Measurements from ENCODE around the gene SLC25A2. TPM values are rescaled to one million over a fixed set of nuclear protein-coding genes. Genes with fewer than 3 reads are reported as not detected.
"Not testable (repeated sequence)": the region's sequence is repeated elsewhere in the genome, so short reads cannot be mapped to it uniquely, and the experiment has no call there.

The SLC25A2 gene
- polyA plus RNA-seq (2012; ENCODE audit: insufficient read depth, insufficient read length), result not detected

DNA sequence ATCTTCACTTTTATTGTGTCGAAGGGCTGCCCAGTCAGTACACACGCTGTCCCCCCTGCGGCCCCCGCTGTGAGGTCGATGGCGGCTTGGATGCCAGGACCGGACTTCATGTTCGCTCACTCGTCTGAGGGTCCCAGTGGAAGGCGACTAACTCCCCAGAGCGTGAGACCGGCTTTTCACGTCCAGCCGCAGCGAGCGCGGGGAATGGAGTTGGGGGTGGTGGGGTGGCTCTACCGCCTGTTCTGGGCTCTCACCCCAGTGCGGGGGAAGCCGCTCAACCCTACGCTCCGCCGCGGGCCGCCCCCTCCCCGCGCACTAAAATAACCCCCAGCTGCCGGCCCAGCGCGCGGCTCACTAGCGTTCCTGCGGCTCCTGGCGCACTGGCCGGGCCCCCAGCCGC is at the start of gene SLC25A2:
Gene SLC25A2 (minus strand): TSS at position 294 of the 400 bp plus-strand sequence. CDS start 184 bp downstream, at position 110.
- no peak within 1 kb of the TSS for H3K4me3 ChIP-seq (ENCODE audit: low read length)
- no peak for DNase-seq (ENCODE audit: low read depth, low spot score)

DNA sequence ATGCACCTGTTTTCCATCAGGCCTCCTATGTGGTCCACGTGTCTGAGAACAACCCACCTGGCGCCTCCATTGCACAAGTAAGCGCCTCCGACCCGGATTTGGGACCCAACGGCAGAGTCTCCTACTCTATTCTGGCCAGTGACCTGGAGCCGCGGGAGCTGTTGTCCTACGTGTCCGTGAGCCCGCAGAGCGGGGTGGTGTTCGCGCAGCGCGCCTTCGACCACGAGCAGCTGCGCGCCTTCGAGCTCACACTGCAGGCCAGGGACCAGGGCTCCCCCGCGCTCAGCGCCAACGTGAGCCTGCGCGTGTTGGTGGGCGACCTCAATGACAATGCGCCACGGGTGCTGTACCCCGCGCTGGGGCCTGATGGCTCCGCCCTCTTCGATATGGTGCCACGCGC is 47.7 kb upstream of the SLC25A2 start:
- no peak overlapping the region for H3K4me3 ChIP-seq (ENCODE audit: low read length)
- DNase-seq (ENCODE audit: low read depth, low spot score), result no peak

DNA sequence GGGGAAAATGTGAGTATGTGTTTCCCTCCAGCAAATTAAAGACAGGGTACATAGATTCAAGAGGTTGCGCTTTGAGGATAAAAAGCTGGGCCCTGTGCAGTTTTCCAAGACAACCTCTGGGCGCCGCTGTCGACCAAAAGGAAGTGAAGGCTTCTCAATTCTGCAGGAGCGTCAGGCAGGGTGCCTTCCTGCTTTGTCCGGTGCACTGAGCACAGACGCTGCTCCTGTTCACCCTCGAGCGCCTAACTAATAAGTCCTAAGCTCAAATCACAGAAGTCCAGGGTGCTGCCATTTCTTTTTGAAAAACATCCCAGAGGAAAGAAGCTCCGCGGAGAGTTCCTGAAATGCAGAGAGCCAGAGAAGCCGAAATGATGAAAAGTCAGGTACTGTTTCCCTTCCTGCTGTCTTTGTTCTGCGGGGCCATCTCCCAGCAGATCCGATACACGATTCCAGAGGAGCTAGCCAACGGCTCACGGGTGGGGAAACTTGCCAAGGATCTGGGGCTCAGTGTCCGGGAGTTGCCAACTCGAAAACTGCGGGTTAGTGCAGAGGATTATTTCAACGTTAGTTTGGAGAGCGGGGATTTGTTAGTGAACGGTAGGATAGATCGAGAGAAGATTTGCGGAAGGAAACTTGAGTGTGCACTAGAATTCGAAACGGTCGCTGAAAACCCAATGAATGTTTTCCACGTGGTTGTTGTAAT is 46.2 kb upstream of the SLC25A2 start, which contains the start of gene PCDHGB1:
Gene PCDHGB1 (plus strand): TSS at position 183 of the 703 bp plus-strand sequence. CDS start 162 bp downstream, at position 345.
- DNase-seq (ENCODE audit: low read depth, low spot score), result no peak
- no peak within 1 kb of the TSS for H3K4me3 ChIP-seq (ENCODE audit: low read length)

DNA sequence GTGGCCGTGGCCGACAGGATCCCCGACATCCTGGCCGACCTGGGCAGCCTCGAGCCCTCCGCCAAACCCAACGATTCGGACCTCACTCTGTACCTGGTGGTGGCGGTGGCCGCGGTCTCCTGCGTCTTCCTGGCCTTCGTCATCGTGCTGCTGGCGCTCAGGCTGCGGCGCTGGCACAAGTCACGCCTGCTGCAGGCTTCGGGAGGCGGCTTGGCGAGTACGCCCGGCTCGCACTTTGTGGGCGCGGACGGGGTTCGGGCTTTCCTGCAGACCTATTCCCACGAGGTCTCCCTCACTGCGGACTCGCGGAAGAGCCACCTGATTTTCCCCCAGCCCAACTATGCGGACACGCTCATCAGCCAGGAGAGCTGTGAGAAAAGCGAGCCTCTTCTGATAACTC is 42.2 kb upstream of the SLC25A2 start:
- not testable (repeated sequence) for H3K4me3 ChIP-seq (ENCODE audit: low read length); DNase-seq (ENCODE audit: low read depth, low spot score)

DNA sequence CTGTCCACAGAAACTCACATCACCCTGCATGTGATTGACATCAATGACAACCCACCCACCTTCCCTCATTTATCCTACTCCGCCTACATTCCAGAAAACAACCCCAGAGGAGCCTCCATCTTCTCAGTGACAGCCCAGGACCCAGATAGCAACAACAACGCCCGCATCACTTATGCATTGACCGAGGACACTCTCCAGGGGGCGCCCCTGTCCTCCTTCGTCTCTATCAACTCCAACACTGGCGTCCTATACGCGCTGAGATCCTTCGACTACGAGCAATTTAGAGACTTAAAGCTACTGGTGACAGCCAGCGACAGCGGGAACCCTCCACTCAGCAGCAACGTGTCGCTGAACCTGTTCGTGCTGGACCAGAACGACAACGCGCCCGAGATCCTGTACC is 41.5 kb upstream of the SLC25A2 start:
- H3K4me3 ChIP-seq (ENCODE audit: low read length), result no peak overlapping the region
- DNase-seq (ENCODE audit: low read depth, low spot score), result no peak

DNA sequence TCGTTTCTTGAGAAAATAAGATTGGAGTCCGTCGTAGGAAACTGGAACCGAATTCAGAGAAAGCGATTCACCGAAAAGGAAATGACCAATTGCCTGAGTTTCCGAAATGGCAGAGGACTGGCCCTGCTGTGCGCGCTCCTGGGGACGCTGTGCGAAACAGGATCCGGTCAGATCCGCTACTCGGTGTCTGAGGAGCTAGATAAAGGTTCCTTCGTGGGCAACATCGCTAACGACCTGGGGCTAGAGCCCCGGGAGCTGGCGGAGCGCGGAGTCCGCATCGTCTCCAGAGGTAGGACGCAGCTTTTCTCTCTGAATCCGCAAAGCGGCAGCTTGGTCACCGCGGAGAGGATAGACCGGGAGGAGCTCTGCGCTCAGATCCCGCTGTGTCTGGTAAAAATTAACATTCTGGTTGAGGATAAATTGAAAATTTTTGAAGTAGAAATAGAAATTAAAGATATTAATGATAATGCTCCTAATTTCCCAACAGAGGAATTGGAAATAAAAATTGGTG is 40.2 kb upstream of the SLC25A2 start:
- DNase-seq (ENCODE audit: low read depth, low spot score), result no peak
- no peak overlapping the region for H3K4me3 ChIP-seq (ENCODE audit: low read length)

DNA sequence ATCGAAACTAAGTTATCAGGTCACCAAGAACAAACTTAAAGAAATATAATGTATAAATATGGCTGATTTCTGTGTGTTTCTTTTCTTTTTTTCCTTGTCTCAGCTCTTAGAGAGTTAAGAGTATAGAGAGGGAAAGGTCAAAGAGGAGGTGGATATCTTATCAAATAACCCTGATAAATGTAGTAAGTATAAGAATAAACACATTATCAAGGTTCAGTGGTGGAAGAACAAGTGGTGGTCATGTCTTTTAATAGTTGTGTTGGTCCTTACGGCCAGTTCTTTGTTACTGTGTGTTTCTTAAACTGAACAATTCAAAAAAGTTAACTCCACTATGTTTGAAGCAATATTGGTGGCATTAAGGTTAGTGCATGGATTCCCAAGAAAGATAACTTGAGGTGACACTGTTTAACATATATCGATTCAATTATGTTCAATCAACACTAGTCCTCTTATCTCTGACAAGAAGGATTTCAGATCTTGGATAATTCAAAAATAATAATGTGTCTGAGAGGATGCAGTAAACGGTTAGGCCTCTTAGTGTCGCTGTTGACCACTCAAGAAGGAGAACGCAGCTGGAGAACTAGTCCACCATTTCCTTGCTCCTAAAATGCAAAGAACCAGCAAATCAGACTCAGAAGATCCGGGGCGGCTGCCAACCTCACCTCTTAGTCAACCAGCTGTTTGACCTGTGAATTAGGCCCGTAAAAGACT is 39.5 kb upstream of the SLC25A2 start, which contains the start of gene PCDHGA3:
Gene PCDHGA3 (plus strand): TSS at position 588 of the 711 bp plus-strand sequence. CDS start 205 bp downstream, outside the sequence.
- H3K4me3 ChIP-seq (ENCODE audit: low read length), result no peak within 1 kb of the TSS
- DNase-seq (ENCODE audit: low read depth, low spot score), result no peak

DNA sequence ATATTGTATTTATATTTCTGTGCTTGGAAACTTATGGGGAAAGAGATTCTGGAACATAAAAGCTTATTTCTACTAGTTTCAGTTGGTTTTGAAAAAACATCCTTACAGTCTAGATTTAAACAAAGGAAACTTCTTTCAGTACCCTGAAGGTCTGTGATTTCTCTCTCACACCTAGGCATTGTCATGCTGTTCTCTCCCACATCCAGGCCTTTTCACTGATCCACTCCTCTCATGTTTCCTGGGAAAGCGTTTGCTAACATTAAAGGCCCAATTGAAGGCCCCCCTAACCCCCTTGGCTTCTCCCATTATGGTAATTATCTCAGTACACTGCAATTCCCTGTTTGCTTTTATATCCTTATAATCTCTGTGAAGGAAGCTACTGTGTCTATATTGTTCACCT is 38.9 kb upstream of the SLC25A2 start:
- DNase-seq (ENCODE audit: low read depth, low spot score), result no peak
- no peak overlapping the region for H3K4me3 ChIP-seq (ENCODE audit: low read length)

DNA sequence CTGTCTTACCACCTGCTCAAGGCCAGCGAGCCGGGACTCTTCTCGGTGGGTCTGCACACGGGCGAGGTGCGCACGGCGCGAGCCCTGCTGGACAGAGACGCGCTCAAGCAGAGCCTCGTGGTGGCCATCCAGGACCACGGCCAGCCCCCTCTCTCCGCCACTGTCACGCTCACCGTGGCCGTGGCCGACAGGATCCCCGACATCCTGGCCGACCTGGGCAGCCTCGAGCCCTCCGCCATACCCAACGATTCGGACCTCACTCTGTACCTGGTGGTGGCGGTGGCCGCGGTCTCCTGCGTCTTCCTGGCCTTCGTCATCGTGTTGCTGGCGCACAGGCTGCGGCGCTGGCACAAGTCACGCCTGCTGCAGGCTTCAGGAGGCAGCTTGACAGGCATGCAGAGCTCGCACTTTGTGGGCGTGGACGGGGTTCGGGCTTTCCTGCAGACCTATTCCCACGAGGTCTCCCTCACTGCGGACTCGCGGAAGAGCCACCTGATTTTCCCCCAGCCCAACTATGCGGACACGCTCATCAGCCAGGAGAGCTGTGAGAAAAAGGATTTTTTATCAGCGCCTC is 37.0 kb upstream of the SLC25A2 start:
- DNase-seq (ENCODE audit: low read depth, low spot score); H3K4me3 ChIP-seq (ENCODE audit: low read length): not testable (repeated sequence)

DNA sequence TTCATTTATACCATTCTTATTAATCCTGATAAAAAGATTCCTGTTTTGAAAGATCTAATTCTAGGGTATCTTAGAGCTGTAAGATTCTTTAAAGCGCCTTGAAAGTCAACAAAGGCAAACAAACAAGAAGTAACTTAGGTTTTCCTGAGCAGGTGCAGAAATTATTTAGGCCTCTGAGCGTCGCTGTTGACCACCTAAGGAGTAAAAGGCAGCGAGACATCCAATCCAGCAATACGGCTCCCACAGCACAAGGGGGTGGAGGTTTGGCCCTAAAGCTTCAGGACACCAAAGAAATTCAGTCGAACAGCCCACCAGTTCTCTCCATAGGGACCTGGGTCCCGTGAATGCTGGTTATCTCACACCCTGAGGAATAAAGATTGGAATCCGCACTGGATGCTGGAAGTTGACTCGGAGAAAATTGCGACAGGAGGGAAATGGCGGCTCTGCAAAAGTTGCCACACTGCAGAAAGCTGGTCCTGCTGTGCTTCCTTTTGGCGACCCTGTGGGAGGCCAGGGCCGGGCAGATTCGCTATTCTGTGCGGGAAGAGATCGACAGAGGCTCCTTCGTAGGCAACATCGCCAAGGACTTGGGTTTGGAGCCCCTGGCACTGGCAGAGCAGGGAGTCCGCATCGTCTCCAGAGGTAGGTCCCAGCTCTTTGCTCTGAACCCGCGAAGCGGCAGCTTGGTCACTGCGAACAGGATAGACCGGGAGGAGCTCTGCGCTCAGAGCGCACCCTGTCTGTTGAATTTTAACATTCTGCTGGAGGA is 34.9 kb upstream of the SLC25A2 start, which contains the start of gene PCDHGA2:
Gene PCDHGA2 (plus strand): TSS at position 223 of the 769 bp plus-strand sequence.
- DNase-seq (ENCODE audit: low read depth, low spot score), result no peak
- H3K4me3 ChIP-seq (ENCODE audit: low read length), result no peak within 1 kb of the TSS

DNA sequence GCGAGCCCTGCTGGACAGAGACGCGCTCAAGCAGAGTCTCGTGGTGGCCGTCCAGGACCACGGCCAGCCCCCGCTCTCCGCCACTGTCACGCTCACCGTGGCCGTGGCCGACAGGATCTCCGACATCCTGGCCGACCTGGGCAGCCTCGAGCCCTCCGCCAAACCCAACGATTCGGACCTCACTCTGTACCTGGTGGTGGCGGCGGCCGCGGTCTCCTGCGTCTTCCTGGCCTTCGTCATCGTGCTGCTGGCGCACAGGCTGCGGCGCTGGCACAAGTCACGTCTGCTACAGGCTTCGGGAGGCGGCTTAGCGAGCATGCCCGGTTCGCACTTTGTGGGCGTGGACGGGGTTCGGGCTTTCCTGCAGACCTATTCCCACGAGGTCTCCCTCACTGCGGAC is 28.7 kb upstream of the SLC25A2 start:
- DNase-seq (ENCODE audit: low read depth, low spot score); H3K4me3 ChIP-seq (ENCODE audit: low read length): not testable (repeated sequence)

DNA sequence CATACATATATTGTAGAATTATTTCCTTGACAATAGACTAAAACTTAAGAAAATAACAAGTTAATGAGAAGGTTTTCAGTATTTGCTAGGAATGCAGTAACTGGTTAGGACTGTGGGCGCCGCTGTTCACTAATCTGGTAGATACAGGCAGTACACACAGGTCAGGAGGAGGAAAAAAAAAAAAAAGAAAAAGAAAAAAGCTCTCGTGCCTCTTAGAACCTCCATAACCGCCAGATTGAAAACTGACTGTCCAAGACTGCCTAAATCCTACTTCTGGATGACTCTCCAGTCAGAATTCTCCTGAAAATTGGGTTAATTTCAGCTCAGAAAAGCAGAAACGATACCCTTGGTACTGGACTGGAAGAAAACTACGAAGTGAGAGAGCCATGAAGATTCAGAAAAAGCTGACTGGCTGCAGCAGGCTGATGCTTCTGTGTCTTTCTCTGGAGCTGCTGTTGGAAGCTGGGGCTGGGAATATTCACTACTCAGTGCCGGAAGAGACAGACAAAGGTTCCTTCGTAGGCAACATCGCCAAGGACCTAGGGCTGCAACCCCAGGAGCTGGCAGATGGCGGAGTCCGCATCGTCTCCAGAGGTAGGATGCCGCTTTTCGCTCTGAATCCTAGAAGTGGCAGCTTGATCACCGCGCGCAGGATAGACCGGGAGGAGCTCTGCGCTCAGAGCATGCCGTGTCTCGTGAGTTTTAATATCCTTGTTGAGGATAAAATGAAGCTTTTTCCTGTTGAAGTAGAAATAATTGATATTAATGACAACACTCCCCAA is 26.6 kb upstream of the SLC25A2 start, which contains the start of gene PCDHGA1:
Gene PCDHGA1 (plus strand): TSS at position 216 of the 782 bp plus-strand sequence.
- DNase-seq (ENCODE audit: low read depth, low spot score), result no peak
- no peak within 1 kb of the TSS for H3K4me3 ChIP-seq (ENCODE audit: low read length)

DNA sequence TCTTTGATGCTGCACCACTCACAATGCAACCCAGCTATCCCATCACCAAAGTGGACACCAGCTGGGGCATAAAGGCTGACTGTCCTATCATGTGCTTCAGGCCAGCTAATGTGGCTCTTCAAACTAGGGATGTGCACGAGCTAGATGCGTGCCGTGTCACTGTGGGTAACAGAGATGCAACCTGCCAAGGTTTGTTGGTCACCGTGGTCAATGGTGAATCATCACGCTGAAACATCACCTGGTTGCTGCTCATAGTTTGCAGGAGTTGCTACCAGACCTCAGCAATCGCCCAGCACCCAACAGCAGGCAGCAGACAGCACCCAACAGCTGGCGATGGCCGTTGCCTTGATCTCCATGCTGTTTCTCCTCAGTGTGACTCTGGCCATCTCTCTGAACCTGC is 24.4 kb upstream of the SLC25A2 start:
- no peak overlapping the region for H3K4me3 ChIP-seq (ENCODE audit: low read length)
- DNase-seq (ENCODE audit: low read depth, low spot score), result no peak

DNA sequence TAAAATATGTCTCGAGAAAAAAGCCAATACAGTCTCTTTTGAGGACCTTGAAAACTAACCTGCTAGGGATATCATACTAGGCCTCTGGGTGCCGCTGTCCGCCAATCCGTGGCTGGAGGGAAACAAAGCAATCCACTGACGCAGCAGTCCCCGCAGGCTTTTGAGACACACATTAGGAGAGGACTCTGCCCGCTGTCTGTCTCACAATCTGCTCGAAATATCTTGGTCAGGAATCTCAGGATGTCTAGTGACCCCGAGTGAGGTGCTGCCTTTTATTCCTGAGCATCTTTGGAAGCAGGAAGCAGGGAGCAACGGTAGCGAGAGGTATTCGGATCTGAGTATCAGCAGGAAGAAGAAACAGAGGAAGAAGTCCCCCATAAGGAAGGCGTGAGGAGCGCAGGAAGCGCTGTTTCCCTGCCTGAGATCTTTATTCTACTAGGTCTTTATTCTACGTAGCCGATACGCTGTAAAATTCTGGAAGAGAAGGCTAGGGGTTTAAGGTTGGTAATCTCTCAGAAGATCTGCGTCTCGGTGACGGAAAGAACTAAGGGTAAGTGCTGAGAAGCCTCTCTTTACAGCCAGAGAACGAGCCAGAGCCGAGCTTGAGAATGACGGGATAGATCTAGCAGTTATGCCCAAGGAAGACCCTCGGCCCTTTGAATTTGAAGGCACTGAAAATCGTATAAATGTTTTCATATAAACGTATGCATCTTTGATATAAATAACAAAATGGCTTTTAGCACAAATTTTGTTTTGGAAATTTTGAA is 22.4 kb upstream of the SLC25A2 start:
- H3K4me3 ChIP-seq (ENCODE audit: low read length), result no peak overlapping the region
- no peak for DNase-seq (ENCODE audit: low read depth, low spot score)

DNA sequence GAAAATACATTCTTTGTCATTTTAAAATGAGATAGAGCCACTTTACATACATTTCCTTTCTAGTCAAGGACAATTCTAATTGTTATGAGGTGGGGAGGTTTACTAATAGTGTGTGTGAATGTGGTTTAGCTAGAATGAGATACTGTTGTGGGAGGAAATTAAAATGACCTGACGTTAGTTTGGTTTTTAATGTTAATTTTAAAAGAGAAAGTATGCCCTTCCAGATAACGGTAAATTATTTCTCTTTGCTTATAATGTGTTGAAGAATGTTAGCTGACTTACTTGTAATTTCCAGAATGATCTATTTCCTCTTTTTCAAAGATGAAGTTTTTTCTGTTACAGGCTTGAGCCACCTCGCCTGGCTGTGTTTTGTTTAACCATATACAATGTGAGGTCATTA is 18.4 kb upstream of the SLC25A2 start:
- H3K4me3 ChIP-seq (ENCODE audit: low read length), result no peak overlapping the region
- DNase-seq (ENCODE audit: low read depth, low spot score), result no peak

DNA sequence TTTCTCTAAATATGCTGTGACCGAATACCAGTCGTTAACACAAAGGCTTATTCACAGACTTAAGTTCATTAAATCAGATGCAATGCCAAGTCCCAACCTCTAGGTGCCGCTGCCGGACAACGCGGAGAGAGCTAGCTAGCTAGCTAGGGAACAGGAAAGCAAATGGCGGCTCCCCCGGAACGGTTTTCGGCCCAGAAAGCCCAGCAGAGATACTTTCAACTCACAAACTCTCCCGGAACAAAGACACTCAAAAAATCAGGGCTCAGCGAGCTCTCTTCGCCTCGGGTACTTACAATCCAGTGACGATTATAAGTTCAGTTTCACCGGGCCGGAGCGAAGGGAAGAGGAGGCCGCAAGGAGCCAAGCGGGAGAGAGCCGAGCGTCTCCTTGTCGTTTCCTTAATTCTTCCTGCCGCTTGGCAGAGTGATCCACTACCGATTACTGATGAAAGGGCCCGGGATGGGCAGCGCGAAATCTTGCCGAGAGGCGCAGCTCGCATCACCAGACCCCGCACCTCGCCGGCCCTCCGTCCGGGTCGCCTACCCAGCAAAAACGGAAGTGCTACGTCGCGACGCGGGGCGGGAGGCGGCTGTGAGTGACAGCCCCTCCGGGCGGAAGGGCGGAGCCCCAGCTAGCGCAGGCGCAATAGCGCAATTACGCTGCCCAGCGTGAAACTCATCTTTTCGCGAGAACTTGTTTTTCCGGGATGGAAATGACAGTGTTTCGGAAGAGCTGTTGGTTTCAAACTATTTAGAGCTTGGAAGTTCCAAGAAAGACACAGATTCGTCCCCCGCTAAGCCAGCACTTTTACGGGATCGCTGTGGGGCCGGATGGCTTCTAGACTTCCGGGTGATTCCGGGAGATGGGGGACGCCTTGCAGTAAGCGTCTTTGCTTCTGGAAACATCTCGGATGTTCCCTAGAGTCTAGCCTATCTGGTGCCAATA is 16.6 kb upstream of the SLC25A2 start, which contains the start of gene TAF7:
Gene TAF7 (minus strand): TSS at position 560 of the 945 bp plus-strand sequence. CDS start 740 bp downstream, outside the sequence.
- peak within 1 kb of the TSS; percentile 84 for H3K4me3 ChIP-seq (ENCODE audit: low read length)
- peak; percentile 88 for DNase-seq (ENCODE audit: low read depth, low spot score)

All from Jurkat, Clone E6-1 (cell line).